Thymus (tissue), 11 donors: Measurements from ENCODE around the gene GHDC. TPM values are rescaled to one million over a fixed set of nuclear protein-coding genes. Genes with fewer than 3 reads are reported as not detected.
"Not testable (repeated sequence)": the region's sequence is repeated elsewhere in the genome, so short reads cannot be mapped to it uniquely, and the experiment has no call there.

ENCODE experiments used
- DNase-seq, 9 donors: peaks; one replicate each; pipeline ENCODE4 v3.0.0-alpha.2; 2013; ENCODE audit warnings: low spot score in 9 of 9, low read depth in 6 of 9, missing footprints in 1 of 9
- H3K27ac ChIP-seq, 2 donors: one replicate each; pipeline ENCODE4 v1.5.1; 2013; ENCODE audit warnings: control low read depth in 1 of 2, low read depth in 1 of 2, low read length in 1 of 2, mild to moderate bottlenecking in 1 of 2, moderate library complexity in 1 of 2
- H3K27me3 ChIP-seq, 2 donors: one replicate each; pipeline ENCODE4 v1.5.1; 2013; ENCODE audit warnings: low read length in 1 of 2; ENCODE audit not compliant: control insufficient read depth in 2 of 2, insufficient read depth in 1 of 2
- H3K36me3 ChIP-seq, 2 donors: one replicate each; pipeline ENCODE4 v1.5.1; 2013; ENCODE audit warnings: low read length in 1 of 2, mild to moderate bottlenecking in 1 of 2, moderate library complexity in 1 of 2; ENCODE audit not compliant: control insufficient read depth in 2 of 2, insufficient read depth in 2 of 2
- H3K4me1 ChIP-seq, 2 donors: one replicate each; pipeline ENCODE4 v1.5.1; 2013; ENCODE audit warnings: low read length in 2 of 2; ENCODE audit not compliant: control insufficient read depth in 2 of 2, insufficient read depth in 2 of 2
- H3K4me3 ChIP-seq, 2 donors: one replicate each; pipeline ENCODE4 v1.5.1; 2013; ENCODE audit warnings: low read length in 2 of 2, control low read depth in 1 of 2, mild to moderate bottlenecking in 1 of 2
- H3K9me3 ChIP-seq, 2 donors: one replicate each; pipeline ENCODE4 v1.5.1; 2013; ENCODE audit warnings: low read length in 1 of 2, mild to moderate bottlenecking in 1 of 2; ENCODE audit not compliant: control insufficient read depth in 2 of 2, insufficient read depth in 1 of 2
- WGBS: extraction: QIAGEN DNeasy Blood & Tissue Kit; methylation state at CpG from one replicate; pipeline ENCODE4 v1.1.7; 2013; 5-methylcytosine and 5-hydroxymethylcytosine counted together
- polyA plus RNA-seq: library from polyadenylated mRNA; stranded (reverse); fragments of 200-250 nt; gene quantifications from one replicate; pipeline ENCODE4 v1.2.3, GENCODE V29; 2013
- total RNA-seq: library from RNA; stranded (reverse); fragments of 120-200 nt; gene quantifications from one replicate; pipeline ENCODE4 v1.2.4, GENCODE V29; 2013
- donor health status: healthy.

GHDC gene
- total and polyA plus RNA-seq, 2 donors: 8.6 to 19.6 TPM

DNA sequence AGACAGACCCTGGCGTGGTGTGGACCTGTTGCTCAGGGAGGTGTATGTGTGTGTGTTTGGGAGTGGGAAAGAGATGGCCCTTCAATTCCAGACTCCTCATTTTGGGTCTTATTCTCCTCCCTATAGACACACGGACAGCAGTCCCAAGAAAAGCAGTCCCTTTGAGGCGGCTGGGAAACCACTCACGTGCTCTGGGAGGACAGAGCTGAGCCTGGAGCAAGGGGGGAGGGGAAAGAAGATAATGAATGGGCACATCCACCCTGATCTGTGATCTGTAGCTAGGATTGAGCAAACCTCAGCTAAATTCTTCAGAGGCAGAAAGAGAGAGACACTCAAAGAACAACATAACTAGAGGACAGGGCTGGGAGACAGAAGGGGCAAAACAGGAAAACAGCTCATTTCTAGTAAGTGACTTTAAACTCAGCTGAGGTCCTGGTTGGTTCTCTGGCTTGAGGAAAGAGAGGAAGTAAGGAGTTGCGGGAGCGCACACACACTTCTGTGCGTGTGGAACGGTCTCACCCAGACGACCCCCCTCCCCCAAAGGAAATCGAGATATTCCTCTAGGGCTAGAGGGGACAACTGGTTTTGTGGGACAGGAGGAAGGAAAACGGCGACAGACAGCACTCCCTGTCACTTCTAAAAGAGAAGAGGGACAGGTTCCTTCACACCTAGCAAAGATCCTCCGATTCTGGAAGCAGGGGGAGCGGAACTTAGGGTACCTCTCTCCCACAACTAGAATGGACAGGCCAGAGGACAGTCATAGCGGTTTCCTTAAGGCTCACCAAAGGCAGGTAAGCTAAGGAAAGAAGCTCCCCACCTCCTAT lies 40.2 kb downstream of the GHDC start:
- Histone ChIP-seq H3K27me3 (no peaks in the 10 kb centered on the region), H3K27ac (peak overlapping the region; percentile 58 to 67), H3K4me3 (peak overlapping the region; percentile 79 to 99), H3K9me3 (no peaks in the 10 kb centered on the region), H3K4me1 (peaks cover 7 to 24% of the 10 kb centered on the region in 2 donors), H3K36me3 (peaks cover 13 to 14% of the 10 kb centered on the region in 2 donors)
- peak in 1 of 9 donors; percentile 20 for DNase-seq
- 18% methylated on average over 15 of the region's 15 CpGs for WGBS

- DNase-seq: no peak
- Histone ChIP-seq H3K27me3 (no peaks in the 10 kb centered on the region), H3K4me1 (peaks cover 0 to 3% of the 10 kb centered on the region in 2 donors), H3K9me3 (no peaks in the 10 kb centered on the region), H3K4me3 (no peak overlapping the region), H3K36me3 (peaks cover 37 to 53% of the 10 kb centered on the region in 2 donors), H3K27ac (no peak overlapping the region)
- WGBS: 96% methylated on average over 13 of the region's 13 CpGs
These were observed 47.2 kb downstream of the GHDC start for GRCh38 chr17:42146911-42147607.

DNA sequence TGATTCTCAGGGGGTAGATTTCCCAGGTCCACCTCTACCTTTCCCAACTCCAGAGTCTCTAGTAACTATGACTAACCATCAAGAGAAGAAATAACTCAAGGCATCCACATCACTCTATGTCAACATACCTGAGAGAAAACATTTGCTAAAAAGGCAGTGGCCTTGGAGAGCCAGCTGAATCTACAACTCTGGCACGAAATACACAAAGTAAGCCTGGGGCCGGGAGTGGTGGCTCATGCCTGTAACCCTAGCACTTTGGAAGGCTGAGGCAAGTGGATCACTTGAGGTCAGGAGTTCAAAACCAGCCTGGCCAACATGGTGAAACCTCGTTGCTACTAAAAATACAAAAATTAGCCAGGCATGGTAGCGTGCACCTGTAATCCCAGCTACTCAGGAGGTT lies 51.2 kb downstream of the GHDC start:
- H3K9me3 ChIP-seq, H3K4me1 ChIP-seq, H3K27me3 ChIP-seq, DNase-seq, H3K27ac ChIP-seq, H3K4me3 ChIP-seq: not testable (repeated sequence)
- WGBS: 97% methylated on average over 4 of the region's 4 CpGs
- H3K36me3 ChIP-seq: peaks cover 26 to 52% of the 10 kb centered on the region in 2 donors

DNA sequence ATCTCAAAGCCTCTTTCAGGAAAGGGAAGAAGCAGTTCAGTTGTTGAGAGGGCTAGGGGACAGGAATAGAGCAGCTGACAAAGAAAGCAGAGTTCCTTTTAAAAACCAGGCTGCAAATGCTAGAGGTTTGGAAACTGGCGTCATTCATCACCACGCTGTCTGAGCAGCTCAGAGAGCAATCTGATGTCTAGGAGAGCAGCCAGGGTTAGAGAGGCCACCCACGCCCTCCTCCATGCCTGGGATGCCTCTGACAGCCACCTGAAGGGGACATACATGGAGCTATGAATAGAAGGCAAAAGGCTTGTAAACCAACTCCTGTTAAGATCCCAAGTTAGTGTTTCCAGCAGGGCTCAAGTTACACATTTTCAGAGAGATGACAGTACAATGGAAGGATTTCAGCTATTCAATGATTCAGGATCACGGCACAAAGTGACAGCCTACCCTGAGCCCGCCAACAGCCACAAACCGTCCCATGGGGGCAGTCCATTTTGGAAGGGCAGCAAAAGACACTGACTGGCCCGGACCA lies 51.9 kb downstream of the GHDC start:
- Histone ChIP-seq H3K9me3 (no peaks in the 10 kb centered on the region), H3K4me1 (peaks cover 0 to 3% of the 10 kb centered on the region in 2 donors), H3K27me3 (no peaks in the 10 kb centered on the region), H3K4me3 (no peak overlapping the region), H3K27ac (no peak overlapping the region), H3K36me3 (peaks cover 23 to 49% of the 10 kb centered on the region in 2 donors)
- no peak for DNase-seq
- 96% methylated on average over 7 of the region's 7 CpGs for WGBS

GRCh38 chr17:42141382-42141781 lies 52.9 kb downstream of the GHDC start:
- Histone ChIP-seq H3K4me1 (peaks cover 0 to 3% of the 10 kb centered on the region in 2 donors), H3K9me3 (no peaks in the 10 kb centered on the region), H3K27me3 (no peaks in the 10 kb centered on the region), H3K27ac (no peak overlapping the region), H3K36me3 (peaks cover 26 to 50% of the 10 kb centered on the region in 2 donors), H3K4me3 (no peak overlapping the region)
- WGBS: 80% methylated on average over 8 of the region's 8 CpGs
- no peak for DNase-seq

- DNase-seq, H3K9me3 ChIP-seq, H3K4me1 ChIP-seq, H3K27ac ChIP-seq, H3K4me3 ChIP-seq, H3K27me3 ChIP-seq: not testable (repeated sequence)
- H3K36me3 ChIP-seq: peaks cover 30 to 56% of the 10 kb centered on the region in 2 donors
- 97% methylated on average over 7 of the region's 7 CpGs for WGBS
These were observed 53.6 kb downstream of the GHDC start for GRCh38 chr17:42140690-42141089.

Other genes starting within 250 kb of the GHDC start
- gene CNP, start 227.7 kb downstream of the GHDC start, total RNA-seq: 35.9 TPM
- gene CNP, start 227.7 kb downstream of the GHDC start, polyA plus RNA-seq: 46.0 TPM
- gene DNAJC7, start 177.1 kb downstream of the GHDC start, total RNA-seq: 99.1 TPM
- 95.7 TPM for gene DNAJC7, start 177.1 kb downstream of the GHDC start, polyA plus RNA-seq
- 24.1 TPM for gene NKIRAS2, start 174.4 kb downstream of the GHDC start, total RNA-seq
- 22.0 TPM for gene NKIRAS2, start 174.4 kb downstream of the GHDC start, polyA plus RNA-seq
- gene C17orf113, start 143.9 kb downstream of the GHDC start, total RNA-seq: 0.71 TPM
- 0.84 TPM for gene C17orf113, start 143.9 kb downstream of the GHDC start, polyA plus RNA-seq
- 0.66 TPM for gene ZNF385C, start 96.0 kb downstream of the GHDC start, total RNA-seq
- gene ZNF385C, start 96.0 kb downstream of the GHDC start, polyA plus RNA-seq: 1.1 TPM
- gene DHX58, start 81.8 kb downstream of the GHDC start, total RNA-seq: 23.8 TPM
- 42.1 TPM for gene DHX58, start 81.8 kb downstream of the GHDC start, polyA plus RNA-seq
- 9.7 TPM for gene KAT2A, start 73.1 kb downstream of the GHDC start, total RNA-seq
- 103 TPM for gene KAT2A, start 73.1 kb downstream of the GHDC start, polyA plus RNA-seq
- 0.05 TPM for gene HSPB9, start 71.7 kb downstream of the GHDC start, total RNA-seq
- gene HSPB9, start 71.7 kb downstream of the GHDC start, polyA plus RNA-seq: 0.23 TPM
- gene RAB5C, start 39.5 kb downstream of the GHDC start, total RNA-seq: 59.7 TPM
- 83.0 TPM for gene RAB5C, start 39.5 kb downstream of the GHDC start, polyA plus RNA-seq
- gene KCNH4, start 13.4 kb downstream of the GHDC start, total RNA-seq: 0.05 TPM
- 0.09 TPM for gene KCNH4, start 13.4 kb downstream of the GHDC start, polyA plus RNA-seq
- gene HCRT, start 9.0 kb downstream of the GHDC start, total RNA-seq: 0.19 TPM
- 0.23 TPM for gene HCRT, start 9.0 kb downstream of the GHDC start, polyA plus RNA-seq
- 40.9 TPM for gene STAT5B, start 81.9 kb upstream of the GHDC start, total RNA-seq
- 51.6 TPM for gene STAT5B, start 81.9 kb upstream of the GHDC start, polyA plus RNA-seq
- 47.4 TPM for gene STAT5A, start 94.0 kb upstream of the GHDC start, total RNA-seq
- 37.6 TPM for gene STAT5A, start 94.0 kb upstream of the GHDC start, polyA plus RNA-seq
- gene STAT3, start 193.9 kb upstream of the GHDC start, total RNA-seq: 69.2 TPM
- gene STAT3, start 193.9 kb upstream of the GHDC start, polyA plus RNA-seq: 57.6 TPM
- gene CAVIN1, start 228.8 kb upstream of the GHDC start, total RNA-seq: 16.4 TPM
- gene CAVIN1, start 228.8 kb upstream of the GHDC start, polyA plus RNA-seq: 47.0 TPM